LHCN-M2 (cell line): Measurements from ENCODE around the gene UNC93A. TPM values are rescaled to one million over a fixed set of nuclear protein-coding genes. Genes with fewer than 3 reads are reported as not detected.

Experiments used
- DNase-seq: peaks from one replicate; pipeline ENCODE4 v3.0.0-alpha.2; 2012; ENCODE audit warnings: low read depth
- total RNA-seq: library from RNA; depleted of rRNA; stranded (reverse); fragments of >200 nt; gene quantifications from 2 replicates; pipeline ENCODE4 v1.2.3, GENCODE V29; 2014

UNC93A gene
- total RNA-seq, 1 experiment from 2014 or later: not detected

DNA sequence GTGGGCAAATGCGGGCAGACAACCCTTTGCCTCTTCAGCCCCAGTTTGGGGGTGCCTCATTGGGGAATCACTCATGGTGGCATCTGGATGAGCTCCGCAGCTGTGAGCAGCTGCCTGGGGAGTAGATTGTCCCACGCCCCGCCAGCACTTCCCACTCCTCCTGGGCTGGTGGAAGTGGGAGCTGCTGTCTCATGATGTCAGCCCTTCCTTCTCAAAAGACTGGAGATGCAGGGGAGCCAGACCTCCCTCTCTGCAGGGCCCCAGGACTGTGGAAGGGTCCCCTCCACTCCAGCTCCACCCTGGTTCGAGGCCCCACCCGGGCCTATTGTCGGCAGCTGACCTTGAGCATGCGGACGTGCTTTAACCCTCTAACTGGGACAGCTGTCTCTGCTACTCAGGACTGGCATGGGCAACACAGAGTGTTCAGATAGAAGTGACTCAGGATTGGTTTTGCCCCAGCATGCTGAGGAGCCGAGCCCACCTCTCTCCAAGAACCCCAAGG lies 2.0 kb downstream of the UNC93A start:
- no peak for DNase-seq

- no peak for DNase-seq
Measured at GRCh38 chr6:167293590-167294091, 2.5 kb downstream of the UNC93A start.

DNA sequence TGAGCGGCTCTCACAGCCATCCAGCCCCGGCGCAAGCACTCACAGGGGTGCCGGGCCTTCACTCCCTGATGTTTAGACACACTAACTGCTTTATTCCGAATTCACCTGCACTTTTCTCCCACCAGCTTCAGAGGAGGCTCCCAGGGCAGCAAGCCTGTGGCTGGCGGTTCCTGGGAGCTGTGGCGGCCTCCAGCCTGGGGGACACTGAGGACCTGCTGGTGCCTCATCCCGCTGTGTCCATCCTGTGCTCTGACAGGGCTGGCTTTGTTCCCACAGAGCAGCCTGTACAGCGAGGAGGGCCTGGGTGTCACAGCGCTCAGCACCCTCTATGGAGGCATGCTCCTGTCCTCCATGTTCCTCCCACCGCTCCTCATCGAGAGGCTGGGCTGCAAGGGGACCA lies 3.1 kb downstream of the UNC93A start:
- DNase-seq: no peak

DNA sequence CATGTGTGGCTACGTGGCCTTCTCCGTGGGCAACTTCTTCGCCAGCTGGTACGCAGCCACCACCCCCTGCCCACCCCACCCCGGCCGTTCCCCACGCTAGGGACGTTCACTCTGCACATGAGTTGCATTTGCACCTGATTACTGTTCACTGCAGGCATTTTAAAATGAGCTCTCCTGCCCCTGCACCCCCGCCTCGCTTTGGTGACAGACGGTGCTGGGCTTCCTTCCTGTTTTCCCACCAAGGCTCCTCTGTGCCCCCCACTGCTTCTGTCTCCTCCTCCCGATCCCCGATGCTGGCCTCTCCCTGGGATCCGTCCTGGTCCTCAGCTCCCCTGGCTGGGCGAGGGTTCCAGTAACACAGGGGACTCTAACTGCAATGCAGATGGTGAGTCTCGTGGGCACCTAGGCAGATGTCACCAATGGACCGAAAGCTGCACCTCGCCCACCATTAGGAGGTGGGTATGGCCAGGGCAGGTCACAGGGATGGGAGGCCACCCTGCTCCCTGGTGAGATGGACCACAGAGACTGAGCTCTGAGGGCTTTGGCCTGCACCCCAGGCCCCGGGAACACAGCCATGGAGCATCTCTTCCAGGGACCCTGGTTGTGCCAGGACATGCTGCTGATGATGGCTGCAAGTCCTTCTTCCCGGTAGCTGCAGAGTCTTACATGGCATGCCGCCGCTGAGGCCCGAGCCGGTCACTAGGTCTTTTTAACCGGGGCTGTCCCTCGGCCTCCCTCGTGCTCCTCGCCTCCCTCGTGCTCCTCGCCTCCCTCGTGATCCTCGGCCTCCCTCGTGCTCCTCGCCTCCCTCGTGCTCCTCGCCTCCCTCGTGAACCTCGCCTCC lies 3.8 kb downstream of the UNC93A start:
- DNase-seq: no peak

DNA sequence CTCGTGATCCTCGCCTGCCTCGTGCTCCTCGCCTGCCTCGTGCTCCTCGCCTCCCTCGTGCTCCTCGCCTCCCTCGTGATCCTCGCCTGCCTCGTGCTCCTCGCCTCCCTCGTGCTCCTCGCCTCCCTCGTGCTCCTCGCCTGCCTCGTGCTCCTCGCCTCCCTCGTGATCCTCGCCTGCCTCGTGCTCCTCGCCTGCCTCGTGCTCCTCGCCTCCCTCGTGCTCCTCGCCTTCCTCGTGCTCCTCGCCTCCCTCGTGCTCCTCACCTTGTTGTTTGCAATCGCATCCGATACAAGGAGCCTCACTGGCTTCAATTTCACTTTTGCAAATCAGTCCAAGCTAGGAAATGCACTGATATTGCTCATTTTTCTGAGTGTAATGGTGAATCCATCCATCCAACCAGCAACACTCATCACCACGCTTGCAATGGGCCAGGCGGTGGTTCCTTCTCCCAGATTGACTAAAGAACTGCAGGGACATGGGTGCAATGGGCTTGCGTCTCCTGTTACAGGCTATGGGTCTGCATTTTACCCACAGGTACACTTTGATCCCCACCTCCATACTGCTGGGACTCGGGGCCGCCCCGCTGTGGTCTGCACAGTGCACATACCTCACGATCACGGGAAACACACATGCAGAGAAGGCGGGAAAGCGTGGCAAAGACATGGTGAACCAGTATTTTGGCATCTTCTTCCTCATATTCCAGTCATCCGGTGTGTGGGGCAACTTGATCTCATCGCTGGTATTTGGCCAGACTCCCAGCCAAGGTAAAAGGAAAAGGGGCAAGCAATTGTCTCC lies 4.6 kb downstream of the UNC93A start:
- DNase-seq: no peak

DNA sequence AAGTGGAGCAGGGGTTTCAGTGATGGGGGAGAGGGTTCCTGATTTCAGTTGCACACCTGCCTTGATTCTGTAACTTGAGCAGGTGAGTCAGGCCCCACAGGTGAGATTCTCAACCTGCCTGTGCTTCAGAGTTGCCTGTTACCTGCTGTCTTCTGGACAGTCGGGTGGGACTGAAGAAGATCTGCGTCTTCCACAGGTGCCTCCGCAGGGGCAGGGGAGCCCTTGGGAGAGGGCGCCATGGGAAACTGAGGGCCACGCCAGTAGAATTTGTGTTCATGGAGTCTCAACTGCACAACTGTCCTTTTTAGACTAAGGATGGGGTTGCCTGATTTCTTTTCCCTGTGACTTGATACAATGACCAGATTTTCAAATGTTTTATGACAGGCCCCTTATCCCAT lies 5.2 kb downstream of the UNC93A start:
- DNase-seq: no peak

- DNase-seq: no peak
Measured at GRCh38 chr6:167296902-167297301, 5.8 kb downstream of the UNC93A start.

DNA sequence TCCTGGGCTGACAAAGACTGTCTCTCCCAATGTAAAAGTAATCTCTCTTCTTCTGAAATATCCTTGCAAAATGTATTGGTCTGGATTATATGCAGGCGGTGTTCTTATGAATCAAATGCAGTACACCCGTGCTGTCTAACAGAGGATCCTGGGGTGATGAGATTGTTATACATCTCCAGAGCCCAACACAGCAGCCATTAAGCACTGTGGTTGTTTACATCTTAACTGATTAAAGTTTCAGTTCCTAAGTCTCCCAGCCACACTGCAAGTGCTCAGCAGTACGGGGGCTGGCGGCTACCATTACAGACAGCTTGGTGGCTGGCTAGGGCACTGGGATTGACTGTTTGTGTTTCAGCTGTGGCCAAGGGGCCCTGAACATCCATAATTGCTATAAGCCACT lies 7.0 kb downstream of the UNC93A start:
- no peak for DNase-seq

DNA sequence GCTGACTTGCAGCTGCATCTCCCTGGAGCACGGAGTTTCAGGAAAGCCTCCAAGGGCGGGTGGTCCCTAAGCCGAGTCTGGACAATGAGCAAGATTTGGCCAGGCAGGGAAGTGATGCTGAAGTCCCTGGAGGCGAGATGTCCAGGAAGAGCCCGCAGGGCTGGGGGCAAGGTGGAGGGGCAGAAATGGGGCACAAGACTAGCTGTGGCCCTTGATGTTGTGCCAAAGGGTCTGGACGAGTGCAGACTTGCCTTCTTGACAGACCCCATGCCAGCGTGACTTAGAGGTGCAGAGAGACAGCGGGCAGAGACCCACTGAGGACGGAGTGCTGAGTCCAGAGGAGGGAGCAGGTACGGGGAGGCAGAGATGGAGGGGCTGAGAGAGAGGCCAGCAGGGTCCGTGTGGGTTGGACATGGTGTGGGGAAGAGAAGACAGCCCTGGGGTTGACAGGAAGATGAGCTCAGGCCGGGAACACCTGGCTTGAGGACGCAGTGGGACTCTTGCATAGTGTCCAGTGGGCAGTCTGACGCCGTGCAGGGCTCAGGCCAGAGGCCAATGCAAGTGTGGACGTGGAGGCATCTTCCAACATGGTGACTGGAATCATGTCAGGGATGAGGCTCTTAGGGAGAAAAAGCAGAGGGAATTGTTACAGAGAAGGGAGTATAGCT lies 8.7 kb downstream of the UNC93A start:
- DNase-seq: no peak

GRCh38 chr6:167300902-167301777 lies 10.0 kb downstream of the UNC93A start:
- no peak for DNase-seq

- DNase-seq: no peak
Measured at GRCh38 chr6:167302074-167302473, 11.0 kb downstream of the UNC93A start.

DNA sequence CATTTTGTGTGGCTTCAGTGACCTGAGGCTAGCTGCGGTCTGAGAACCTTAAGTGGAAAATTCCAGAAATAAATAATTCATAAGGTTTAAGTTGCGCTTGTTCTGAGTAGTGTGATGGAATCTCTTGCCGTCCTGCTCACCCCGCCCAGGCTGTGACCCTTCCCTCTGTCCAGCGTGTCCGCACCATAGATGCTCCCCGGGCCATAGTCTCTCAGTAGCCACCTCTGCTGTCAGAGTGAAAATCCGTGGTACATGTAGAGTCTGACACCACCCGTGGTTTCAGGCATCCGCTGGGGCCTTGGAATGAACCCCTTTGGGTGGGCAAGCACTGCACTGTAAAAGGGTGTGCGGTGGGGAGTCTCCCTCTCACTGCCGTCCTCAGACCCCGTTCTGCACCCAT lies 11.7 kb downstream of the UNC93A start:
- no peak for DNase-seq

GRCh38 chr6:167303675-167304625 lies 12.8 kb downstream of the UNC93A start:
- no peak for DNase-seq

GRCh38 chr6:167304912-167305311 lies 13.8 kb downstream of the UNC93A start:
- DNase-seq: no peak

- no peak for DNase-seq
Measured at GRCh38 chr6:167305796-167306195, 14.7 kb downstream of the UNC93A start.

DNA sequence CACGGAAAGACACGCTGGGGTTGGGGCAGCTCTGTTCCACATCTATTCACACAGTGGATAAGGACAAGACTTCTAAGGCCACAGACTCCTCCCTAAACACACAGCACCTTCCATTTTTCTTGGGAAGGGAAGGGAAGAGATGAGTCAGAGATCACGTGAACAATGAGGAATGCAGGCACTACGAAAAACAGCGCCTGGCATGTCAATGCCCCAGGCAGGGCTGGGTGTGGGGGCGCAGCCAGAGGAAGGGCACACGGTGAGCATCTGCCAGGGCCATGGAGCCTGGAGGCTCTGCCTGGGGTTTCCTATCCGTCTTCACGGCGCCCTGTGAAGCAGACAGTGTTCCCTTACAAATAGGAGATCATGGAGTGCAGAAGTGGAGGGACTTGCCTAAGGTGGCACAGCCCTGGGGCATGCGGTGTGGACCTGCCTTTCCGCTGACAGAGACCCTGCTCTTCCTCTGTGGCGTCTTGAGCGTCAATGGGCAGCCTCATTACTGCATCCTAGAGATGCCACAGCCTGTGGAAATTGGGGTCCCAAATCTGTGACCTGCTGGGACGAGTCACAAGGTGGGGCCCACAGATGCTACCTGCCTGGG lies 15.4 kb downstream of the UNC93A start:
- no peak for DNase-seq

DNA sequence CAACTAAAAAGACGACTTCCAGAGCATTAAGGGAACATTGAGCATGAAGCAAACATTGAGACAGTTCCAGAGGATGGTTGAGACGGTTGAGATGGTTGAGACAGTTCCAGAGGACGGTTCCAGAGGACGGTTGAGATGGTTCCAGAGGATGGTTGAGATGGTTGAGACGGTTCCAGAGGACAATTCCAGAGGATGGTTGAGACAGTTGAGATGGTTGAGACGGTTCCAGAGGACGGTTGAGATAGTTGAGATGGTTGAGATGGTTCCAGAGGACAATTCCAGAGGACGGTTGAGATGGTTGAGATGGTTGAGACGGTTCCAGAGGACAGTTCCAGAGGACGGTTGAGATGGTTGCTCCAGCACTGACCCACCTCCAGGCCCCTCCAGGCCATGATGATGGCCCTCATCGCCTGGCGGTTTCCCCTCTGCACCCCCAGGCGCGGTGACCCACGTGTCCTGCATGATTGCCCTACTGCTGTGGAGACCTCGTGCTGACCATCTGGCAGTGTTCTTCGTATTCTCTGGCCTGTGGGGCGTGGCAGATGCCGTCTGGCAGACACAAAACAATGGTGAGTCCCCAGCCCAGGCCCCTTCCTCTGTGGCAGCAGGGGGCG lies 16.3 kb downstream of the UNC93A start:
- no peak for DNase-seq

GRCh38 chr6:167308207-167308606 lies 17.1 kb downstream of the UNC93A start:
- DNase-seq: no peak
